Glutamatergic neuron (in vitro differentiated cells): ENCODE data around the gene LIMA1. TPM values are rescaled to one million over a fixed set of nuclear protein-coding genes. Genes with fewer than 3 reads are reported as not detected.

Source experiments
- DNase-seq: peaks from one replicate; pipeline ENCODE4 v3.0.0; 2022
- H3K27ac Mint-ChIP-seq: one replicate; pipeline ENCODE4 v1.8.0; 2020; ENCODE audit warnings: mild to moderate bottlenecking, mixed read lengths, inconsistent platforms; ENCODE audit not compliant: unreplicated experiment
- H3K27me3 Mint-ChIP-seq: one replicate; pipeline ENCODE4 v1.8.0; 2020; ENCODE audit warnings: mild to moderate bottlenecking, moderate library complexity, mixed read lengths, inconsistent platforms; ENCODE audit not compliant: unreplicated experiment
- H3K36me3 Mint-ChIP-seq: one replicate; pipeline ENCODE4 v1.8.0; 2020; ENCODE audit warnings: mild to moderate bottlenecking, mixed read lengths, inconsistent platforms; ENCODE audit not compliant: unreplicated experiment
- H3K4me1 Mint-ChIP-seq: one replicate; pipeline ENCODE4 v1.8.0; 2020; ENCODE audit warnings: mild to moderate bottlenecking, low read depth, mixed read lengths, inconsistent platforms; ENCODE audit not compliant: unreplicated experiment
- H3K4me3 Mint-ChIP-seq: one replicate; pipeline ENCODE4 v1.8.0; 2020; ENCODE audit warnings: mild to moderate bottlenecking, mixed read lengths, inconsistent platforms; ENCODE audit not compliant: unreplicated experiment
- H3K9me3 Mint-ChIP-seq: one replicate; pipeline ENCODE4 v1.8.0; 2020; ENCODE audit warnings: mild to moderate bottlenecking, moderate library complexity, mixed read lengths, inconsistent platforms; ENCODE audit not compliant: unreplicated experiment
- total RNA-seq: library from RNA; stranded (reverse); fragmentation: NEBNext Ultra II Directional; extraction: Animal tissue kit (Norgen Biotek cat#: 25700); gene quantifications from one replicate; pipeline ENCODE4 v1.2.1, GENCODE V29; 2021; ENCODE audit not compliant: unreplicated experiment
- TF ChIP-seq, protein P1 (sequence below): fragments of 200-600 bp; sonication (generic); IDR thresholded peaks from one replicate; pipeline ENCODE4 v1.5.0; 2021; ENCODE audit not compliant: partially characterized antibody, unreplicated experiment

The LIMA1 gene
- total RNA-seq, 1 donor from 2014 or later = 69.4 TPM

DNA sequence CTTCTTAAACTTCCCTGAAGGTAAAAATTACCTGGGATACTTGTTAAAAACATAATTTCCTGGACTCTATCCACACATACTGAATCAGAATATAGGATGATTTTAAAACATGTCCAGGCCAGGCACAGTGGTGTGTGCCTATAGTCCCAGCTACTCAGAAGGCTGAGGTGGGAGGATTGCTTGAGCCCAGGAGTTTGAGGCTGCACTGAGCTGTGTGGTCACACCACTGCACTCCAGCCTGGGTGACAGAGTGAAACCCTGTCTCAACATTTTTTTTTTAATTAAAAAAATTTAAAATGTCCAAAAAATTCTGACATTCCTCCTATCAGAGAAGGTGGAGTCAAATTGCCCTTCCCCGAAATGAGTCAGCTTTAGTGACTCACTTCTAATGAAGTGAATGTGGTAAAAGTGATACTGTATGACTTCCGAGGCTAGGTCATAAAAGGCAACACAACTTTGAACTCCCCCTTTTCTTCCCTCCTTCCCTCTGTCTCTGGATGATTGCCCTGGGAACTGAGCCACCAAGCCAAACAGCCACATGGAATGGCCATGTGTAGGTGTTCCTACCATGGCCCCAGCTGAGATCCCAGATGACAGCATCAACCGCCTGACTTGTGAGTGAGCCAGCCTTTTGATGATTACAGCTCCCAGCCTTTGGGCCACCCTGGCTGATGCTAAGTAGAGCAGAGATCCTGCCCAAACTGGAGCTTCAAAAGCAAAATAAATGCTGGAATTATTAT lies 36.3 kb downstream of the LIMA1 start:
- Mint-ChIP-seq H3K4me1 (peaks cover 4% of the 10 kb centered on the region), H3K4me3 (no peak overlapping the region), H3K36me3 (no peaks in the 10 kb centered on the region), H3K9me3 (no peaks in the 10 kb centered on the region), H3K27ac (no peak overlapping the region), H3K27me3 (no peaks in the 10 kb centered on the region)
- DNase-seq = no peak
- TF ChIP-seq, protein P1, sequence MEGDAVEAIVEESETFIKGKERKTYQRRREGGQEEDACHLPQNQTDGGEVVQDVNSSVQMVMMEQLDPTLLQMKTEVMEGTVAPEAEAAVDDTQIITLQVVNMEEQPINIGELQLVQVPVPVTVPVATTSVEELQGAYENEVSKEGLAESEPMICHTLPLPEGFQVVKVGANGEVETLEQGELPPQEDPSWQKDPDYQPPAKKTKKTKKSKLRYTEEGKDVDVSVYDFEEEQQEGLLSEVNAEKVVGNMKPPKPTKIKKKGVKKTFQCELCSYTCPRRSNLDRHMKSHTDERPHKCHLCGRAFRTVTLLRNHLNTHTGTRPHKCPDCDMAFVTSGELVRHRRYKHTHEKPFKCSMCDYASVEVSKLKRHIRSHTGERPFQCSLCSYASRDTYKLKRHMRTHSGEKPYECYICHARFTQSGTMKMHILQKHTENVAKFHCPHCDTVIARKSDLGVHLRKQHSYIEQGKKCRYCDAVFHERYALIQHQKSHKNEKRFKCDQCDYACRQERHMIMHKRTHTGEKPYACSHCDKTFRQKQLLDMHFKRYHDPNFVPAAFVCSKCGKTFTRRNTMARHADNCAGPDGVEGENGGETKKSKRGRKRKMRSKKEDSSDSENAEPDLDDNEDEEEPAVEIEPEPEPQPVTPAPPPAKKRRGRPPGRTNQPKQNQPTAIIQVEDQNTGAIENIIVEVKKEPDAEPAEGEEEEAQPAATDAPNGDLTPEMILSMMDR = no peak

DNA sequence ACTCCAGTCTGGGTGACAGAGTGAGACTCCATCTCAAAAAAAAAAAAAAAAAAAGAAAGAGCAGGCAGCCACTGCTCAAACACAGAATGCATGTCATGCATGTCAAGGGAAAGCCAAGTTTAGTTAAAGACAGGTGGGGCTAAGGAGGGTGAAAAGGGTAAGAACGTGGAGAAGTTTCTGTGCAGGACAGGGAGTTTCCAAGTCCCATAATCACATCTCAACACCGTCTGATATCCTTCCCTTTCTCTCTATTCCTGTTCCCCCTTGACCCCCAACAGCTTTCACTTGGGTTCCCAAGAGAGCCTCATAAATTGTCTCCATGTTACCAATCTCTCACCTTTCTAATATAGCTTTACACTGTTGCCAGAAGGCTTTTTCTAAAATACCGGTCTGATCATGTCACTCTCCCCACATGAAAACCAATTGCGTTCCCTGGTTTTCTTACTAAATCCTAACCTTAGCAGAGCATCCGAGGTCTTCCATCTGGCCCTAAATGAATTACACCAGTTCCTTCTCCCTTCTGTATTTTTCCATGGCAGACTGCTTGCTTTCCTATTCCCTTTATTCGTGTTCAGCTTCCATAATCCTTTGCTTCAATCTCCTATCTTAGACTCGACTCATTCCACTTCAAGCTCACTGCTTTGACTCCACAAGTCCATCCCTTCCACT lies 37.0 kb downstream of the LIMA1 start:
- H3K4me1 Mint-ChIP-seq = peaks cover 4% of the 10 kb centered on the region
- H3K27ac Mint-ChIP-seq = no peak overlapping the region
- DNase-seq = no peak
- no peaks in the 10 kb centered on the region for H3K9me3 Mint-ChIP-seq
- TF ChIP-seq, protein P1 = no peak
- no peaks in the 10 kb centered on the region for H3K27me3 Mint-ChIP-seq
- H3K4me3 Mint-ChIP-seq = no peak overlapping the region
- H3K36me3 Mint-ChIP-seq = no peaks in the 10 kb centered on the region

DNA sequence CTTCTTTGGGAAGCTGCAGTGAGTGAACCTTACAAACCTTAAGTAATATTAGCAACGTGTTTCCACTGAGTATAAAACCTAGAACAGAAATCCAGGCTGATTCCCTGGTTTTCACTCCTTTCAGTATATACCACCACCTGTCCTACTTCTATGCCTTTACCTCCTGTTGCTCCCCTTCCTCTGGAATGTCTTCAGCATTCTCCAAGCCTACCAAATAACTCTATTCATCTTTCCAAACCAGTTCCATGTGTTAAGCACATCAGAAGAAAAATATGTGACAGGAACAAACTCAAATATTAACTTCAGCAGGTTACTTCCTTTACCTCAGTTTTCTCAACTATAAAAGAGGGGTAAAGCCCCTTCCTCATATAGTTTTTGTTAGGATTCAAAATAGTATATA lies 39.8 kb downstream of the LIMA1 start:
- Mint-ChIP-seq H3K27me3 (no peaks in the 10 kb centered on the region), H3K27ac (no peak overlapping the region), H3K9me3 (no peaks in the 10 kb centered on the region), H3K36me3 (no peaks in the 10 kb centered on the region), H3K4me1 (no peaks in the 10 kb centered on the region), H3K4me3 (no peak overlapping the region)
- TF ChIP-seq, protein P1 = no peak
- DNase-seq = no peak

DNA sequence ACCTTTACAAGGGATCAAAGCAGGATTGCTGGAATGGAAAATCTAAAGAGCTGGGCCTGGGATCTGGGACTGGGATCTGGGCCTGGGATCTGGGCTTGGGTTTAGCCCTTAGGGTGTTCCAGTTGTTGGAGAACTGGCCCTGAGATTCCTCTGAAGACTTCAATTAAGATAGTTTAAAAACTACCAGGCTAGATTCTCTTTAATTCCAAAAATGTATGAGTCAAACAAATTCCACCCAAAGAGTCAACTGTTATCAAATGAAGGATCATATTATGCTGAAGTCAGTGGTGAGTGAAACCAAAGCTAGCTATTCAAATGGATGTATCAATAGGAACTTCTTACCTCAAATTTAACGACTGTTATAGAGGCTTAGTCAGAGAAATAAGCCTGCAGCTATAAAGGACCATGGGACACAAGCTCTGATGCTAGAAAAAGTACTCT lies 40.5 kb downstream of the LIMA1 start:
- no peaks in the 10 kb centered on the region for H3K36me3 Mint-ChIP-seq
- DNase-seq = no peak
- TF ChIP-seq, protein P1 = no peak
- no peak overlapping the region for H3K4me3 Mint-ChIP-seq
- no peaks in the 10 kb centered on the region for H3K27me3 Mint-ChIP-seq
- H3K27ac Mint-ChIP-seq = no peak overlapping the region
- H3K4me1 Mint-ChIP-seq = no peaks in the 10 kb centered on the region
- no peaks in the 10 kb centered on the region for H3K9me3 Mint-ChIP-seq

DNA sequence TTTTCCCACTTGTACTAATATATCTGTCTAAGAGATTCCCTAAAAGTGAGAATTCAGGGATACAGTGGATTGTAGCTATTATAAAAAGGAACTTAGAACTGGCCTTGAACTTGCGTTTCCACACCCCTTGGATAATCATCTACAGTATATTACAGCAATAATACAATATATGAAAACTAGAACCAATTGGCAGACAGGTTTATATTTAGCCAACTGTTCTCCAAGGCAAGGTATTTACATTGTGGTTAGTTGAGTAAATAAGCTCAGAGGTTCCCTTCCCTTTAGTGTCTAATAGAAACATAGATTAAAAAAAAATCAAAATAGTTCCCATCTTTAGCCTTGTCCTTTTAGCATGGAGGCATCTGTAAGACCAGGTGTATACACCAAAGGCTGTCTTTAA lies 42.1 kb downstream of the LIMA1 start:
- TF ChIP-seq, protein P1 = no peak
- Mint-ChIP-seq H3K36me3 (no peaks in the 10 kb centered on the region), H3K4me1 (no peaks in the 10 kb centered on the region), H3K9me3 (no peaks in the 10 kb centered on the region), H3K4me3 (no peak overlapping the region), H3K27ac (no peak overlapping the region), H3K27me3 (no peaks in the 10 kb centered on the region)
- DNase-seq = no peak
